NCI-H1092 (cell line): ENCODE measurements around the gene YARS2.
"Not testable (repeated sequence)": the region's sequence is repeated elsewhere in the genome, so short reads cannot be mapped to it uniquely, and the experiment has no call there.

Source experiments
- DNase-seq: peaks from one replicate; lab custom pipeline; 2025; lab: John Stamatoyannopoulos, UW

Gene YARS2

DNA sequence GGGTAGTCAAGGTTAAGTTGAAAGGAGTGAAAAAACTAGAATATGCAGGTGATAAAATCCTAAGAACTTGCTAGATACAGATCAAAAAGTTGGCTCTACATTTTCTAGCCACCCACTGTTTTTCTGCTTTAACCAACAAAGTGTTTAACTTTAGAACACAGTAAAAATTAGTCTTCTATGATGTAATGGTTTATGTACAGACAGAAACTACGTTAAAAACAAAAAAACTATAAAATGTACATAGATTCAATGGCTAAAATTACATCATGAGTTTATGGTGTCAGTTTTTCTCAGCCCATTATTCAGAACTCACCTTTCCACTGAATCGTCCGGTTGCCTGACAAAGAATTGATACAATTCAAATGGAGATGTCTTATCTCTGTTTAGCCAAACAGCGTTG, 2.1 kb downstream of the YARS2 start:
- DNase-seq: no peak

DNA sequence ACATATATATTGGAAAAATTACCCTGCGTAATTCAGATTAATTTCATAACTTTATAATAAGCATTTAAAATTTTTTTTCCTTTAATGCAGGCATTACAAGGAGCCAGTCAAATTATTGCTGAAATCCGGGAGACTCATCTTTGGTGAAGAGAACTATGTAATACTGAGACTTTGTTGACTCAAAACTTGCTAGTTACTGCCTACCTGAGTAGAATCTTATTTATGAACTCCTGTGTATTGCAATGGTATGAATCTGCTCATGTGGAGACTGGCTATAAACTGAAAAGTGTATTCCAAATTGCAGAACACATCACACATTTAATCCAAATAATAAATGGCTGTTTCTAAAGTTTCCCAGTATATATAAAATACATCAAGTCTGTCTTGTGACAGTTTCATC, 12.4 kb downstream of the YARS2 start:
- no peak for DNase-seq

DNA sequence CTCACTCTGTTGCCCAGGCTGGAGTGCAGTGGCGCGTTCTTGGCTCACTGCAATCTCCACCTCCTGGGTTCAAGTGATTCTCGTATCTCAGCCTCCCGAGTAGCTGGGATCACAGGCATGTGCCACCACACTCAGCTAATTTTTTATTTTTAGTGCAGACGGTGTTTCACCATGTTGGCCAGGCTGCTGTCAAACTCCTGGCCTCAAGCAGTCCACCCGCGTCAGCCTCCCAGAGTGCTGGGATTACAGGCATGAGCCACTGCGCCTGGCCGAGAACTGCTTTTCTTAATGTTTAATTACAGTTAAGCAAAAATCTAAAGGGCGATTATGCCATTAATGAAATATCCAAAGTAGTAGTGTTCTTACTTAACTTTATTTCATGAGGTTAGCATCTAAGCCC, 13.6 kb downstream of the YARS2 start:
- DNase-seq: no peak

DNA sequence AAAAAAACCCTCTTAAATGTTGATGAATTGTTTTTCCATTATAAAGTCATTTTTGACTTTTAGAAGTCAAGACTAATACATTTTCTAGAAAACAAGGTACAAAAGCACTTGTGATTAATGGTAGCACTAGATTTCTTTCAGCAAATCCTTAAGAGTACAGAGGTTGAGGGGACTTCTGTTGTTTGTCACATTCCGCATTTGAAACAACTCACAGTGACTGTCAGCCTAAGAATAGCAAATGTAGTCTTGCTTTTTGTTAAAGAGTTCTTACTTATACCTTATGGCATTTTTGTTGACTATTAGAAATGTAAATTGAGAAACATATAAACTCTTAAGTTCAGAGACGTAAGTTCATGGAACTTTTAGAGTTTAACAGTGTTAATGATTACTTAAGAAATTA, 16.4 kb downstream of the YARS2 start:
- DNase-seq: no peak

DNA sequence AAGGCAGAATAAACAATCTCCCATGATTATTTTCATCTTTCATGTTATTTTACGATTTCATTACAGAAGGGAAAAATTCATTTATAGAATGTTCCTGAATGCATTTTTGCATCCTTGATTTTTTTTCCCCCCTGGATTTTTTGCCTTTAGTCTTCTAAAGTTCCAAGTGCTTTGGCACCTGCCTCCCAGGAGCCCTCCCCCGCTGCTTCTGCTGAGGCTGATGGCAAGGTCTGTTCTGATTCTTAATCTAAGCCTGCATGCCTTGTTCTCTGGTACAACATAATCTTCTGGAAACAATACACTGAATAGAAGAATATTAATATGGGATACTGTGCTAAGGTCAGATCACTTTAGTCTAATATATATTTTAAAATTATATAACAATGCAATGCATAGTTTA, 18.0 kb downstream of the YARS2 start:
- no peak for DNase-seq

DNA sequence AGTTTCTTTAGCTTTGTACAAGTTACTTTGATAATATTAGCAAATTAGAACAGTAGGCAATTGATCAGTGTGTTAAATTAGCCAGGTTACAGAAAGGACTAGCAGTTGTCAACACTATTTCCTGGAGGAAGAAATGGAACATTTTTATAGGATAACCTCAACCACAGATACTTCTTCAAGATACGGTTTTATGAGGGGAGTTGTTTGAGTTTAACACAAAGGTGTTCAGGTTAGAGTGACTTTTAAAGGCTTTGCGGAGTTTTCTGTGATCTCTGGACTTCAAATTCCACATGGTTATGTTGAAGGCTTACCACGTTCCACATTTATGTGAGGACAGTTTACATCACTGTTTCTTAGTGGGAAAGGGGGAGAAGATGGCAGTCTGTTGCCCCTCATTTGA, 19.3 kb downstream of the YARS2 start:
- DNase-seq: no peak

DNA sequence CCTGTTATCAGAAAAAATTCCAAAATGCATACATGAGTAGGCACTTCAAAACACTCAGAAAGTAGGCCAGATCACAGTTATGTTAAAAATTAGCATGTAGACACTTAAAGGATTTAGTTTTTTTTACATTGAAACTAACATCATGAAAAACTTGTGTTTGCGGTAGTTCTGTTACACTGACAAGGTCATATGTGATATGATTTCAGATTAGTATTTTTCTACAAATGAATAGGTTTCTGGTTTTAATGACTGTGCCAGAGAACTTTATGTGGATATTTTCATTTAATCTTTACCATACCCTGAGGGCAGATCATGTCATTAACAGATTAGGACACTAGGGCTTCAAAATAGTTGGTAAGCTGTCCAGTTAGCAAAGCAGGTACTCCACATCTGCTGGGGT, 20.7 kb downstream of the YARS2 start:
- DNase-seq: no peak

DNA sequence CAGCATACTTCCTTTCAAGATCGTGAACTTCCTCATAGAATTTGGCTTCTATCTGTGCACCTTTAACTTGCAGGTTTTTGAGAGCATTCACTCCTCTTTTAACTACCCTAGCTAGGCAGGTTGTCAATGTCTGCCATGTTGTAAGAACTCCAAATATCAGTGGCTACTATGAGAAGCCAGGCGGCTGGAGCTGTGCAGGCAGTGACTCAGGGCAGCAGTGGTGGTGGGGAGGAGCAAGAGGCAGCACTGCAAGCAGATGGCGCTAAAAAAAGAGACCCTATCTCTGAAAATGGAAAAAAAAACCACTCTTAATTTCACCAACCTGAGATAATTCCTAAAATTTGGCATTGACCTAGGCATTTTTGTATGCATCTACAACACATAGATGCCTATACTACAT, 28.5 kb downstream of the YARS2 start:
- DNase-seq: no peak

DNA sequence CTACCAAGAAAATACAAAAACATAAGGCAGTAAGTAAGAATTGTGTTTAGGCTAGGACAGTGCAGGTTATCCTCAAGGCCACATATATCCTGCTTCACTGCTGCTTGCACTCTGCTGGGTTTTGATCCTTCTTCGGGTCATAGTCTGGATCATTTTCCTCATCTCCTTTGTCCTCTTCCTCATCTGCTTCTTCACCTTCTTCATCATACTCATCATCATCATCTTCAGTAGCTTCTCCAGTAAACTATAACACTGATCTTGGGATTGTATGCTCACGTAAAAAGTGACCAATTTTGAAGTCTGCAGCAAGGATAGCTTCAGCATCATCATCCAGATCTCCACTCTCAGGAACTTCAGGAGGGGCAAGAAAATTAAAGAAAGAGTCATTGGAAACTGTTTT, 29.4 kb downstream of the YARS2 start:
- no peak for DNase-seq

DNA sequence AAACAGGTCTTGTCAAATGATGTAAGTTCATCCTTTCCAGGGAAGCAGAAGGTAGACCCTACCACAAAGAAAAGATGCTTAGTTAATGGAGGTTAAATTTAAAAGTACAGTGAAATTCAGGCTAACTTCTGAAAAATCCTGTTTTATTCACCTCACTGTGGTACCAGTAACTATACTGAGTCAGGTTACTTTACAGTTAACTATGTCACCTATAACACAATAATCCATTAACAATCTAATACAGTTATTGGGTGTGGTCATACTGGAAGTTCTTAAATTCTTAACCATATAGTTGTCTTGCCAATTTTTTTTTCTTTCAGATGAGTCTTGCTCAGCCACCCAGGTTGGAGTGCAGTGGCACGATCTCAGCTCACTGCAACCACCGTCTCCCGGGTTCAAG, 30.4 kb downstream of the YARS2 start:
- DNase-seq: not testable (repeated sequence)

DNA sequence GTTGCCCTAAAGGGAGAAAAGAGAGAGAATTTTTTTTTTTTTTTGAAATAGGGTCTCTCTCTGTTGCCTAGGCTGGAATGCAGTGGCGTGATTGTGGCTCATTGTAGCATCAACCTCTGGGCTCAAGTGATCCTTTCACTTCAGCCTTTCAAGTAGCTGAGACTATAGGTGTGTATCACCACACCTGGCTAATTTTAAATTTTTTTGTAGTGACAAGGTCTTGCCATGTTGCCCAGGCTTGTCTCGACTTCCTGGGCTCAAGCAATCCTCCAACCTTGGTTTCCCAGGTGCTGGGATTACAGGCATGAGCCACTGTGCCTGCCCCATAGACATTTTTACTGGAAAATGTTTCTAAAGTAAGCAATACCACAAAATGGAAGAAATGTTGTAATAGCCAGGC, 36.8 kb downstream of the YARS2 start:
- DNase-seq: no peak

DNA sequence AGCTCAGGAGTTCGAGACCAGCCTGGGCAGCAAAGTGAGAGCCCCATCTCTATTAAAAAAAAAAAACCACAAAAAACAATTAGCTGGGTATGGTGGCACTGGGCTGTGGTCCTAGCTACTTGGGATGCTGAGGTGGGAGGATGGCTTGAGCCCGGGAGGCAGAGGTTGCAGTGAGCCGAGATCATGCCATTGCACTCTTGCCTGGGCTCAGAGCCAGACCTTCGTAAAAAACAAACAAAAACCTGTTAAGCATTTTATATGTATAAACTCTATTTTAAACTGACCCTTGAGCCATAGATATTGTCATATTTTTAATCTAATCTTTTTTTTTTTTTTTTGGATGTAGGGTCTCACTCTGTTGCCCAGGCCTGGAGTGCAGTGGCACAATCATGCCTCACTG, 40.9 kb downstream of the YARS2 start:
- no peak for DNase-seq

DNA sequence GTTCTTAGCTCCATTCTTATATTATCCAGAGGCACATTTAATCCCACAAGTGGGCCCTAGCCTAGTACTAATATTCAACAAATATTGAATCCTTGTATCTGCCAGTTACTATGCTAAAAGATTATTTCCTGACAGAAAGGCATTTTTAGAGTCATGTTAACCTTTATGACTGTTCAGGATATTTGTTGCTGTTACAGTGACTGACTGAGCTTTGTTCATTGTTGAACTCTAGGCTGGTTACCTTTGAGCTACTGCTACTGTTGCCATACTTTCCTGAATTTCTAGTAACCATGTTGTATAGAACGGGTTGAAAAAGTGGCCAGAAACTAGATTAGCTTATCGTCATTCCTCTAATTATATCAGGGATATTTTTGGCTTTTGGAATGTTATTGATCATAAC, 46.8 kb downstream of the YARS2 start:
- no peak for DNase-seq

DNA sequence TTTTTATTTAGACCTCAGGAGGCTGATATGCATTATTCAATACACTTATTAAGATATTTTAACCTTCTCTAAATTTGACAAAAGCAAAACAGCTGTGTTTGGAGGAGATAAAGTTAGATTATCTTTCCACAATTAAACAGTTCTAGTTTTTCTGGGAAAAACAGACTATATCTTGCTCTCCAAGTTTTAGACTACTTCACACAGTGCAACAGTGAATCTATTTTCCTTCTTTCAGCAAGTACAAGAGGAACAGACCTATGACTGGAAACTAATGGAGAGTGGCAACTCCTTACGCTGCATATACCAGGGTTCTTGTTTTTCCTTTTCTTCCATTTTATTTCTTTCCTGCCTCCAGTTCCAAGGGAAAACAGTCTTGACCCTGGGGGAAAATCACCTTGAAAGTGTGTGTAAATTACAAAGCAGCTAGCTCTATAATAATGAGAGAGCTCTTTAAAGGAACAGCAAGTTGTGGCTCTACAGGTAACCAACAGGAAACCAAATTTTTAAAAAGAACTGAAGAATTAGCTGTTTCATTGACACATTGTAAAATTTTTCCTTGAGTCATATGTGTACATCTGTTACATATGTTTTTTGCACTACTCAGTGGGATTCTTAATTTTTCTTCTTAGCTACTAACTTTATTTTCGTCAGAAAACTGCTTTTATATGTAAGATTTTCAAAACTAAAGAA, 49.2 kb downstream of the YARS2 start:
- no peak for DNase-seq

DNA sequence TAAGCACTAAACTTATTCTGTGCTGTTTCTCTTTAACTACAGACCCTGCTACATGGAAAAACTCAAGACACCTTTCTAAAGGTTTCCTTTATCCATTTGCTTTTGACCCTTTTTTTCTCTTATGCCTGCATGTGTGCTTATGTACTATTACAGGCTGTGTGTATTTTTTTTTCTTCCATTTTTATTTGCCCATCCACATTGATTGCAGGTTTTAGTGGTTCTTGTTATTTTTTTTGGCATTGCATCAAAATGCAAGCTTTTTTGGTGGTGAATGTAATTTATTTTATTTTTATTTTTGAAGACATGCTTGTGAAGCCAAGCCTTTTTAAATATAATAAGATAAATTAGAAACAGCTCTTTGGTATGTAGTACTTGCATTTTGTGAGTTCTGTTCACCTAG, 49.9 kb downstream of the YARS2 start:
- no peak for DNase-seq

DNA sequence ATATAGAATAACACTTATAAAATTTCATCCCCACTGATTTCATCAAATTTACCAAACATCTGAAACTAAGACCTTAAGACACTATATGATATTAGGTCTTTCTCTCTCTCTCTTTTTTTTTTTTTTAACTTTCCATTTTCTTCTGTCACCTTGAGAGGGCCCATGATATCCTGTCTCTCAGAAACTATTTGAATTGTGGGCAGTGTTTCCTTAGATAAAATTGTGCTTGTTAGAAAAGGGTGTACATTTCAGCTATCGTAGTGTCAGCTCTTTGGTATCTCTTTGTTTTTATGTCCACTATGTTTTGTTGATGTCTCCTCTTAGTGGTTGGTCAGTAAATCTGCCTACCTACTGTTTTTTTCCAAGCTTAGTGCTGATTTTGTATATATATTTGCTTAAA, 52.8 kb downstream of the YARS2 start:
- no peak for DNase-seq

DNA sequence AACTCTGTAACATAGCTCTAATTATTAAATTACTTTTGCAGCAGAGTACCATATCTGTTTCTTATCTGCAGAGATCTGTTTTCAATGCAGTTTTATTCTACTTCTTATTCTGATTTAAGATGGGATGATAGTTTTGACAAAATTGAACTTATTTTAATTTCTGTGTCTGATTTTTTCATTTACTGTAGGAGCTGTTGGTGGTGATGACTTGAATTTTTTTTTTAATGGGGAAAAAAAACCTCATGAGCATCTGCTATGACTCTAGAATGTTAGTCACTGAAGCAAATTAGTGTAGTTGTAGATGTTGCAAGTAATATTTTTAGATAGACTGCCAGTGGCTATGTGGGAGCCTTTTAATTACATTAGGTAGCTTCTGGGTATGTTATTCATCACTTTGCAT, 53.2 kb downstream of the YARS2 start:
- no peak for DNase-seq

DNA sequence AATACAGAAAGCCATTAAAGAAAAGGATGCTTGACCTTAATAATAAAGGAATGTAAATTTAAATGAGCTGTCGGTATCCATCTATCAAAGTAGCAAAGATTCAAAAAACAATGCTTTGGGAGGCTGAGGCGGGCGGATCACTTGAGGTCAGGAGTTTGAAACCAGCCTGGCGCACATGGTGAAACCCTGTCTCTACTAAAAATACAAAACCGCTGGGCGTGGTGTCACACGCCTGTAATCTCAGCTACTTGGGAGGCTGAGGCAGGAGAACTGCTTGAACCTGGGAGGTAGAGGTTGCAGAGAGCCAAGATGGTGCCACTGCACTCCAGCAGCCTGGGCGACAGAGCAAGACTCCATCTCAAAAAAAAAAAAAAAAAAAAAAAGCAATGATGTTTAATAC, 56.3 kb downstream of the YARS2 start:
- DNase-seq: not testable (repeated sequence)

DNA sequence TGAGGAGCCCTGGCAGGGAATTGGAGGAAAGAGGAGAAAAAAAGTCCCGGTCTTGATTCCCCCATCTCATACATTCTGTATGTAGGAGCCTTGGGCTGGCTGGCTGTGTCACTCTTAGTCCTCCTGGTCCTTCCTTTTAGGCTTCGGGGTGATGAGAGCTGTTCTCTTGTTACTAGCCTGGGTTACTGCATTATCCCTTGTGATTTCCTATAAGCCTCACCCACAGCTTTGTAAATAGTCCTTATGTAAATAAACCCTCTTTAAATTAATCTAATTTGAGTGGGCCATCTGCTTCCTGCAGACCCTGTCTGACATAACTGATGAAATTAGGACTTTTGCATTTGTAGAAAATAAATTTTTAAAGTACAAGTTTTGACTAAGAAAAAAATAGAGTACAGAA, 57.4 kb downstream of the YARS2 start:
- peak; percentile 42 for DNase-seq

DNA sequence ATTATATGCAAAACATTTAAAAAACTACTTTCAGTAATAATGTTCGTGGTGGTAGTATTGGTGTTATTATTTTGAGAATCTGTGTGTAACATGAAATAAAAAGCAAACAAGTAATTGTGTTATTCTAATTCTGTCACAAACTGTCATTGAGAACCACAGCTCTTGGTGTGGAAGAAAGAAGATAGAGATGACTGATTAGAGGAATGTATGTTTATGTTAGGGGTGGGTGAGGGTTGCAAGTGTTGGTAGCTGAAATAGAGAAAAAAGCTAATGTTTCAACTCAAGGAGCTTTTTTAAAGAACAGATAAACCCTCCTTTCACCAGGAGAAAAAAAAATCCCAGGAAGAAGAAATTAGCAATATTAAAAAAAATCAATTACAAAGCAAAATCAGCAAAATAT, 58.3 kb downstream of the YARS2 start:
- DNase-seq: no peak
